T1000 (cell line): ENCODE results near the gene UBA7.

Experiments
- DNase-seq: peaks from one replicate; lab custom pipeline; 2025; ENCODE audit warnings: mixed read lengths; lab: John Stamatoyannopoulos, UW

Gene UBA7

GRCh38 chr3:49804141-49805041 lies 9.4 kb downstream of the UBA7 start:
- DNase-seq = no peak

- DNase-seq = no peak
Measured at GRCh38 chr3:49803465-49804140, 10.2 kb downstream of the UBA7 start.

- DNase-seq = peak; percentile 76
Measured at GRCh38 chr3:49802719-49803464, 10.9 kb downstream of the UBA7 start, which contains the start of gene INKA1. INKA1 (plus strand) TSS chr3:49803261; CDS start chr3:49803393, 132 bp downstream.

GRCh38 chr3:49801160-49801559 lies 12.6 kb downstream of the UBA7 start:
- no peak for DNase-seq

- DNase-seq = peak; percentile 71
Measured at GRCh38 chr3:49799761-49800160, 14.0 kb downstream of the UBA7 start, which contains the start of gene CDHR4. CDHR4 (minus strand) TSS chr3:49799873; CDS start chr3:49799812, 61 bp downstream.

- no peak for DNase-seq
Measured at GRCh38 chr3:49799105-49799504, 14.6 kb downstream of the UBA7 start.

GRCh38 chr3:49794926-49795905 lies 18.5 kb downstream of the UBA7 start:
- DNase-seq = no peak

- DNase-seq = no peak
Measured at GRCh38 chr3:49794431-49794830, 19.3 kb downstream of the UBA7 start.

GRCh38 chr3:49793486-49794085 lies 20.2 kb downstream of the UBA7 start:
- no peak for DNase-seq

GRCh38 chr3:49792371-49793150 lies 21.2 kb downstream of the UBA7 start:
- no peak for DNase-seq

- no peak for DNase-seq
Measured at GRCh38 chr3:49791571-49791970, 22.2 kb downstream of the UBA7 start.

GRCh38 chr3:49790626-49791411 lies 22.9 kb downstream of the UBA7 start:
- no peak for DNase-seq

GRCh38 chr3:49788056-49788455 lies 25.7 kb downstream of the UBA7 start:
- DNase-seq = no peak

GRCh38 chr3:49787536-49787935 lies 26.2 kb downstream of the UBA7 start:
- DNase-seq = no peak

GRCh38 chr3:49787182-49787464 lies 26.6 kb downstream of the UBA7 start:
- no peak for DNase-seq

GRCh38 chr3:49786357-49787181 lies 27.2 kb downstream of the UBA7 start, which contains the start of gene IP6K1:
IP6K1 (minus strand) TSS chr3:49786542; CDS start chr3:49748040, 38,502 bp downstream.
- peak; percentile 99 for DNase-seq

- peak; percentile 46 for DNase-seq
Measured at GRCh38 chr3:49785565-49786356, 28.0 kb downstream of the UBA7 start.
